K562 (cell line): Measurements from ENCODE around the gene FAIM. TPM values are rescaled to one million over a fixed set of nuclear protein-coding genes. Genes with fewer than 3 reads are reported as not detected.

Experiments
- ATAC-seq: fragments of 200-7000 bp; cut with Tn5 transposase; 3 replicates; pipeline ENCODE4 v1.9.1; 2020; ENCODE audit warnings: moderate library complexity
- BruUV-seq: library from RNA; stranded (reverse); fragments of 400-500 nt; replicated peaks from 2 replicates; lab custom pipeline; 2021; lab: Mats Ljungman, UMichigan
- CTCF ChIA-PET: fragments of 300-600 bp; formaldehyde crosslinking; extraction: SDS; loops from one replicate; lab custom pipeline; 2021; ENCODE audit warnings: low intra/inter-chr PET ratio; lab: Yijun Ruan, JAX
- POLR2A ChIA-PET: fragments of 300-600, 350-650 bp; sonication (Branson Sonifier 250); formaldehyde crosslinking; extraction: SDS; loops from one replicate; lab custom pipeline; 2021; ENCODE audit warnings: antibody characterized with exemption, inconsistent platforms; lab: Yijun Ruan, JAX
- DNase-seq, 4 experiments: peaks; one replicate each; pipeline versions ENCODE4 v3.0.0 to v3.0.0-alpha.2; 2011 to 2018; ENCODE audit warnings: low spot score in 3 of 4, mixed read lengths in 3 of 4; ENCODE audit errors: extremely low read depth in 1 of 4
- FAIRE-seq: peaks from 2 replicates; lab custom pipeline; 2011; peaks lifted over from hg19 to GRCh38; lab: Jason Lieb, UNC
- H2AFZ ChIP-seq: 2 replicates; pipeline ENCODE4 v1.6.0; 2011; ENCODE audit warnings: low read depth, low read length, control low read depth, inconsistent platforms
- H3K27ac ChIP-seq: fragments of 200-600 bp; 3 replicates; pipeline ENCODE4 v1.8.0; 2011; ENCODE audit warnings: low read depth, mild to moderate bottlenecking, control low read depth, inconsistent platforms, low read length, moderate library complexity, mixed read lengths; ENCODE audit errors: extremely low read depth
- H3K27me3 ChIP-seq, 2 experiments: fragments of 300-600 bp in 1 of 2; 2 replicates in 1 of 2; 3 replicates in 1 of 2; pipeline versions ENCODE4 v1.6.0 to v1.8.0; 2011; ENCODE audit warnings: inconsistent platforms in 2 of 2, low read length in 2 of 2, mild to moderate bottlenecking in 1 of 2, mixed read lengths in 1 of 2, moderate library complexity in 1 of 2; ENCODE audit not compliant: control insufficient read depth in 2 of 2, insufficient read depth in 2 of 2
- H3K36me3 ChIP-seq: fragments of 300-600 bp; 3 replicates; pipeline ENCODE4 v1.8.0; 2011; ENCODE audit warnings: mild to moderate bottlenecking, low read length, inconsistent platforms; ENCODE audit not compliant: control insufficient read depth, insufficient read depth
- H3K4me1 ChIP-seq, 2 experiments: fragments of 200-600 bp in 1 of 2; replicated peaks in 1 of 2; 2 replicates in 1 of 2; 3 replicates in 1 of 2; pipeline versions ENCODE4 v1.5.1 to v1.8.0; 2011; ENCODE audit warnings: inconsistent platforms in 2 of 2, low read length in 2 of 2, mild to moderate bottlenecking in 1 of 2, mixed read lengths in 1 of 2, moderate library complexity in 1 of 2; ENCODE audit not compliant: control insufficient read depth in 2 of 2, insufficient read depth in 2 of 2
- H3K4me2 ChIP-seq: 2 replicates; pipeline ENCODE4 v1.6.1; 2011; ENCODE audit warnings: low read length, control low read depth, inconsistent platforms, mixed read lengths; ENCODE audit not compliant: insufficient read depth
- H3K4me3 ChIP-seq: fragments of 200-600 bp; sonication (generic), shearing (Covaris generic); 2 replicates; pipeline ENCODE4 v1.5.1; 2016; ENCODE audit warnings: control low read depth, inconsistent platforms
- H3K79me2 ChIP-seq: fragments of 200-600 bp; 3 replicates; pipeline ENCODE4 v1.8.0; 2011; ENCODE audit warnings: low read length, inconsistent platforms; ENCODE audit not compliant: control insufficient read depth, insufficient read depth
- H3K9ac ChIP-seq, 2 experiments: 2 replicates each; pipeline versions ENCODE4 v1.6.0 to v1.6.1; 2011; ENCODE audit warnings: low read depth in 2 of 2, low read length in 2 of 2, control low read depth in 1 of 2, inconsistent platforms in 1 of 2, mild to moderate bottlenecking in 1 of 2, mixed read lengths in 1 of 2; ENCODE audit not compliant: insufficient read depth in 1 of 2
- H3K9me1 ChIP-seq: one replicate; pipeline ENCODE4 v1.6.0; 2011; ENCODE audit warnings: inconsistent platforms, mild to moderate bottlenecking, low read length, moderate library complexity; ENCODE audit not compliant: control insufficient read depth, insufficient read depth
- H3K9me3 ChIP-seq: replicated peaks from 2 replicates; pipeline ENCODE4 v1.5.1; 2011; ENCODE audit warnings: low read depth, low read length, inconsistent platforms; ENCODE audit not compliant: control insufficient read depth, insufficient read depth
- H4K20me1 ChIP-seq: replicated peaks from 2 replicates; pipeline ENCODE4 v1.6.1; 2011; ENCODE audit warnings: low read length, inconsistent platforms, mixed read lengths; ENCODE audit not compliant: control insufficient read depth, insufficient read depth
- BHLHE40 ChIP-seq: IDR thresholded peaks from 2 replicates; pipeline ENCODE4 v1.6.1; 2011; ENCODE audit warnings: low read length, improper control_type of control experiment
- FUS ChIP-seq: fragments of 200-400 bp; formaldehyde crosslinking; optimal IDR thresholded peaks from 2 replicates; pipeline ENCODE3; 2017; ENCODE audit warnings: low read depth, low read length
- HMGN3 ChIP-seq: IDR thresholded peaks from 2 replicates; pipeline ENCODE4 v1.6.1; 2011; ENCODE audit warnings: borderline replicate concordance, low read depth, mild to moderate bottlenecking, mixed read lengths, low read length; ENCODE audit not compliant: insufficient read length; ENCODE audit errors: extremely low read depth
- NFYB ChIP-seq: IDR thresholded peaks from 2 replicates; pipeline ENCODE4 v1.6.1; 2011; ENCODE audit warnings: mild to moderate bottlenecking, moderate library complexity; ENCODE audit not compliant: insufficient read length; ENCODE audit errors: extremely low read depth
- NR1H2 ChIP-seq: sonication (generic); formaldehyde crosslinking; IDR thresholded peaks from 2 replicates; pipeline ENCODE4 v1.4.0; 2020; ENCODE audit warnings: mild to moderate bottlenecking, missing genetic modification reagents
- PHF21A ChIP-seq: fragments of 450-650 bp; IDR thresholded peaks from 2 replicates; pipeline ENCODE4 v1.6.1; 2017; ENCODE audit warnings: low read depth, borderline replicate concordance
- PTBP1 ChIP-seq: fragments of 200-400 bp; formaldehyde crosslinking; IDR thresholded peaks from 2 replicates; pipeline ENCODE4 v1.6.1; 2017; ENCODE audit warnings: low read depth, low read length
- SMC3 ChIP-seq: conservative IDR thresholded peaks from 2 replicates; pipeline ENCODE4 v1.6.1; 2011; ENCODE audit warnings: low read depth, low read length, improper control_type of control experiment; ENCODE audit not compliant: insufficient read depth
- SRSF9 ChIP-seq: fragments of 200-400 bp; formaldehyde crosslinking; IDR thresholded peaks from 2 replicates; pipeline ENCODE4 v1.6.1; 2017; ENCODE audit warnings: low read depth, low read length, borderline replicate concordance
- ZNF121 ChIP-seq: sonication (generic); formaldehyde crosslinking; conservative IDR thresholded peaks from 2 replicates; pipeline ENCODE4 v1.8.0; 2022; ENCODE audit warnings: missing genetic modification reagents
- ZNF134 ChIP-seq: fragments of 250-450 bp; sonication (Bioruptor Pico); conservative IDR thresholded peaks from 2 replicates; pipeline ENCODE4 v1.4.0; 2020
- ZNF3 ChIP-seq: fragments of 250-450 bp; sonication (Bioruptor Pico); IDR thresholded peaks from 2 replicates; pipeline ENCODE4 v1.5.0; 2021; ENCODE audit warnings: mild to moderate bottlenecking, moderate library complexity
- WGBS: fragments of 100-300 bp; shearing (Covaris generic); methylation state at CpG from one replicate; pipeline ENCODE4 v1.1.6; 2016; ENCODE audit warnings: low coverage, mixed read lengths; ENCODE audit not compliant: insufficient coverage; ENCODE audit errors: missing lambda C conversion rate; 5-methylcytosine and 5-hydroxymethylcytosine counted together
- in situ Hi-C: fragments of 300-500 bp; cut with MboI; formaldehyde crosslinking; loops from 4 replicates; pipeline ENCODE4 v1.15.0; 2018; ENCODE audit warnings: inconsistent platforms, mixed read lengths
- intact Hi-C: fragments of 100-400 bp; cut with micrococcal nuclease; formaldehyde crosslinking; loops from 2 replicates; pipeline ENCODE4 v1.14.2; 2022
- polyA plus RNA-seq, 8 experiments: library from polyadenylated mRNA; depleted of rRNA in 4 of 8; stranded (reverse) in 5 of 8; unstranded in 3 of 8; fragments of >200 nt; fragmentation: Nextera tagmentation in 2 of 8; fragmentation: Illumina TruSeq in 1 of 8; extraction: Ambion mirVana in 2 of 8; extraction: Trizol in 1 of 8; gene quantifications; 2 replicates each; pipeline versions ENCODE4 v1.2.1 to v1.2.3, GENCODE V29; 2011 to 2014; ENCODE audit warnings: inconsistent platforms in 1 of 8, missing spikeins in 1 of 8
- total RNA-seq, 7 experiments: library from RNA; depleted of rRNA in 6 of 7; stranded (reverse); fragments of >200 nt in 6 of 7; fragmentation: Illumina TruSeq in 2 of 7; extraction: Trizol in 2 of 7; gene quantifications; 2 replicates each; pipeline versions ENCODE4 v1.2.1 to v1.2.3, GENCODE V29; 2011 to 2021; ENCODE audit warnings: low replicate concordance in 1 of 7
- TF ChIP-seq, protein P1 (sequence below): fragments of 250-450 bp; sonication (Bioruptor Pico); IDR thresholded peaks from 2 replicates; pipeline ENCODE4 v1.5.0; 2022; ENCODE audit warnings: mild to moderate bottlenecking
- TF ChIP-seq, protein P2 (sequence below): fragments of 250-450 bp; sonication (Bioruptor Pico); IDR thresholded peaks from 2 replicates; pipeline ENCODE4 v1.4.0; 2020; ENCODE audit warnings: mild to moderate bottlenecking
- TF ChIP-seq, protein P3 (sequence below): fragments of 250-450 bp; sonication (Bioruptor Pico); IDR thresholded peaks from 2 replicates; pipeline ENCODE4 v1.8.0; 2022; ENCODE audit warnings: inconsistent platforms

Gene FAIM
- total and polyA plus RNA-seq, 9 of the 15 experiments (the other 6 are each of a cell fraction or from before 2014, with no cell fraction given): 2.5 to 7.9 (median 6.6) TPM

DNA sequence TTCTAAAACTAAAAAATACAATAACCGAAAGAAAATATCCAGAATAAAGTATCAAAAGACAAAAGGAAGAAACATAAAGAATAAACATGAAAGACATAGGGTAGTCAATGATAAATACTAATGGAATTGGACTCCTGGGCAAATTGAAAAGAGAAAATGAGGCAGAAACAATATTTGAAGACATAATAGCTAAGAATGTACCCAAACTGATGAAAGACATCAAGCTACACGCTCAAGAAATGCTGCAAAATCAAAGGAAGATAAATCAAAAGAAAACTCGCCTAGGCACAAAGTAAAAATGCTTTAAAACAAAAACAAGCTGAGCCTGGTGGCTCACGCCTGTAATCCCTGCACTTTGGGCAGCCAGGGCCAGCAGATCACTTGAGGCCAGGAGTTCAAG lies 49.4 kb upstream of the FAIM start:
- DNase-seq (no peak), ATAC-seq (no peak), FAIRE-seq (no peak)
- no peak overlapping the region for H2AFZ ChIP-seq
- H3K36me3 ChIP-seq: no peaks in the 10 kb centered on the region
- in situ Hi-C loops (no loop called here), intact Hi-C loops (no loop called here)
- no peaks in the 10 kb centered on the region for H3K27me3 ChIP-seq
- ChIA-PET POLR2A (interaction anchor here (1.9 kb wide), 1 partner anchor 9 kb away, joined by 5 read pairs; no protein-coding TSS in a partner anchor), CTCF (no interaction called here)
- no TSS peak for BruUV-seq
- H3K4me3 ChIP-seq: no peak overlapping the region
- H3K4me1 ChIP-seq: no peaks in the 10 kb centered on the region
- no peak overlapping the region for H3K9ac ChIP-seq
- H3K9me3 ChIP-seq: no peaks in the 10 kb centered on the region
- H3K4me2 ChIP-seq: no peak overlapping the region
- no peak overlapping the region for H3K27ac ChIP-seq
- no peaks in the 10 kb centered on the region for H3K79me2 ChIP-seq
- no peaks in the 10 kb centered on the region for H4K20me1 ChIP-seq
- H3K9me1 ChIP-seq: no peaks in the 10 kb centered on the region
- 49% methylated on average over 4 of the region's 4 CpGs for WGBS
- TF ChIP-seq PTBP1 (no peak), ZNF3 (CRISPR knock-in tag) (no peak), SMC3 (no peak), HMGN3 (no peak), NFYB (no peak), SRSF9 (no peak), PHF21A (no peak), ZNF134 (CRISPR knock-in tag) (no peak), BHLHE40 (no peak), NR1H2 (no peak), FUS (no peak), ZNF121 (CRISPR knock-in tag) (no peak)
- TF ChIP-seq, protein P1, sequence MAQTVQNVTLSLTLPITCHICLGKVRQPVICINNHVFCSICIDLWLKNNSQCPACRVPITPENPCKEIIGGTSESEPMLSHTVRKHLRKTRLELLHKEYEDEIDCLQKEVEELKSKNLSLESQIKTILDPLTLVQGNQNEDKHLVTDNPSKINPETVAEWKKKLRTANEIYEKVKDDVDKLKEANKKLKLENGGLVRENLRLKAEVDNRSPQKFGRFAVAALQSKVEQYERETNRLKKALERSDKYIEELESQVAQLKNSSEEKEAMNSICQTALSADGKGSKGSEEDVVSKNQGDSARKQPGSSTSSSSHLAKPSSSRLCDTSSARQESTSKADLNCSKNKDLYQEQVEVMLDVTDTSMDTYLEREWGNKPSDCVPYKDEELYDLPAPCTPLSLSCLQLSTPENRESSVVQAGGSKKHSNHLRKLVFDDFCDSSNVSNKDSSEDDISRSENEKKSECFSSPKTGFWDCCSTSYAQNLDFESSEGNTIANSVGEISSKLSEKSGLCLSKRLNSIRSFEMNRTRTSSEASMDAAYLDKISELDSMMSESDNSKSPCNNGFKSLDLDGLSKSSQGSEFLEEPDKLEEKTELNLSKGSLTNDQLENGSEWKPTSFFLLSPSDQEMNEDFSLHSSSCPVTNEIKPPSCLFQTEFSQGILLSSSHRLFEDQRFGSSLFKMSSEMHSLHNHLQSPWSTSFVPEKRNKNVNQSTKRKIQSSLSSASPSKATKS: no peak
- TF ChIP-seq, protein P2, sequence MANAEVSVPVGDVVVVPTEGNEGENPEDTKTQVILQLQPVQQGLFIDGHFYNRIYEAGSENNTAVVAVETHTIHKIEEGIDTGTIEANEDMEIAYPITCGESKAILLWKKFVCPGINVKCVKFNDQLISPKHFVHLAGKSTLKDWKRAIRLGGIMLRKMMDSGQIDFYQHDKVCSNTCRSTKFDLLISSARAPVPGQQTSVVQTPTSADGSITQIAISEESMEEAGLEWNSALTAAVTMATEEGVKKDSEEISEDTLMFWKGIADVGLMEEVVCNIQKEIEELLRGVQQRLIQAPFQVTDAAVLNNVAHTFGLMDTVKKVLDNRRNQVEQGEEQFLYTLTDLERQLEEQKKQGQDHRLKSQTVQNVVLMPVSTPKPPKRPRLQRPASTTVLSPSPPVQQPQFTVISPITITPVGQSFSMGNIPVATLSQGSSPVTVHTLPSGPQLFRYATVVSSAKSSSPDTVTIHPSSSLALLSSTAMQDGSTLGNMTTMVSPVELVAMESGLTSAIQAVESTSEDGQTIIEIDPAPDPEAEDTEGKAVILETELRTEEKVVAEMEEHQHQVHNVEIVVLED (CRISPR knock-in tag): no peak
- TF ChIP-seq, protein P3, sequence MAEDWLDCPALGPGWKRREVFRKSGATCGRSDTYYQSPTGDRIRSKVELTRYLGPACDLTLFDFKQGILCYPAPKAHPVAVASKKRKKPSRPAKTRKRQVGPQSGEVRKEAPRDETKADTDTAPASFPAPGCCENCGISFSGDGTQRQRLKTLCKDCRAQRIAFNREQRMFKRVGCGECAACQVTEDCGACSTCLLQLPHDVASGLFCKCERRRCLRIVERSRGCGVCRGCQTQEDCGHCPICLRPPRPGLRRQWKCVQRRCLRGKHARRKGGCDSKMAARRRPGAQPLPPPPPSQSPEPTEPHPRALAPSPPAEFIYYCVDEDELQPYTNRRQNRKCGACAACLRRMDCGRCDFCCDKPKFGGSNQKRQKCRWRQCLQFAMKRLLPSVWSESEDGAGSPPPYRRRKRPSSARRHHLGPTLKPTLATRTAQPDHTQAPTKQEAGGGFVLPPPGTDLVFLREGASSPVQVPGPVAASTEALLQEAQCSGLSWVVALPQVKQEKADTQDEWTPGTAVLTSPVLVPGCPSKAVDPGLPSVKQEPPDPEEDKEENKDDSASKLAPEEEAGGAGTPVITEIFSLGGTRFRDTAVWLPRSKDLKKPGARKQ (CRISPR knock-in tag): no peak
